SKM-1 (cell line): Measurements from ENCODE around the gene CHFR.
"Not testable (repeated sequence)": the region's sequence is repeated elsewhere in the genome, so short reads cannot be mapped to it uniquely, and the experiment has no call there.

Experiments used
- DNase-seq: peaks from one replicate; lab custom pipeline; 2025; ENCODE audit not compliant: unreplicated experiment; lab: John Stamatoyannopoulos, UW

Gene CHFR

DNA sequence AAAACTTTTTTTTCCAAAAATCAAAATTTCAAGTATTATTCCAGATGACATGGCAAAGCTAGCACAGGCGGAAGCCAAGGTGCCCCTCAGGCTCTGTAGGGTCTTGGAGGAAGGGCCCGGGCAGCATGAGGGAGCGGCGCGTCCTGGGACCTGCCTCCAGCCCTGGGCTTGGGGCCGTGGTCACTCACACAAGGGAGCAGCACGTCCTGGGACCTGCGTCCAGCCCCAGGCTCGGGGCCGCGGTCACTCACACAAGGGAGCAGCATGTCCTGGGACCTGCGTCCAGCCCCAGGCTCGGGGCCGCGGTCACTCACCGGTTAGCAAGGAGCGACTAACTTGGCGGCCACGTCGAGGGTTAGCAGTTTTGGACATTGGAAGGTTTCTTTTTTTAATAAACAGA lies 46.9 kb downstream of the CHFR start:
- DNase-seq, result no peak

DNA sequence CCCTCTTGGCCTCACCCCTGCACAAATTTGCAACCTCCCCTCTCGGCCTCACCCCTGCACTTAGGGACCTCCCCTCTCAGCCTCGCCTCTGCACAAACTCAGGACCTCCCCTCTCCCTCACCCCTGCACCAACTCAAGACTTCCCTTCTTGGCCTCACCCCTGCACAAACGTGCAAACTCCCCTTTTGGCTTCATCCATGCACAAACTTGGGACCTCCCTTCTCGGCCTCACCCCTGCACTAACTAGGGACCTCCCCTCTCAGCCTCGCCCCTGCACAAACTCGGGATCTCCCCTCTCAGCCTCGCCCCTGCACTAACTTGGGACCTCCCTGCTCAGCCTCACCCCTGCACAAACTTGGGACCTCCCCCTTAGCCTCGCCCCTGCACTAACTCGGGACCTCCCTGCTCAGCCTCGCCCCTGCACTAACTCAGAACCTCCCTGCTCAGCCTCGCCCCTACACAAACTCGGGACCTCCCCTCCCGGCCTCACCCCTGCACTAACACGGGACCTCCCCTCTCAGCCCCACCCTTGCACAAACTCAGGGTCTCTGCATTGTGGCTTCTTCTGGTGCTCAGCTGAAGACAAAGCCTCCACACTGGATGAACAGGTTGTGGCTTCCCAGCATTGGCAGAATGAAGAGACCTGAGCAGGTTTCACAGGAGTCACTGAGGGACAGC lies 47.7 kb downstream of the CHFR start:
- DNase-seq, result no peak

DNA sequence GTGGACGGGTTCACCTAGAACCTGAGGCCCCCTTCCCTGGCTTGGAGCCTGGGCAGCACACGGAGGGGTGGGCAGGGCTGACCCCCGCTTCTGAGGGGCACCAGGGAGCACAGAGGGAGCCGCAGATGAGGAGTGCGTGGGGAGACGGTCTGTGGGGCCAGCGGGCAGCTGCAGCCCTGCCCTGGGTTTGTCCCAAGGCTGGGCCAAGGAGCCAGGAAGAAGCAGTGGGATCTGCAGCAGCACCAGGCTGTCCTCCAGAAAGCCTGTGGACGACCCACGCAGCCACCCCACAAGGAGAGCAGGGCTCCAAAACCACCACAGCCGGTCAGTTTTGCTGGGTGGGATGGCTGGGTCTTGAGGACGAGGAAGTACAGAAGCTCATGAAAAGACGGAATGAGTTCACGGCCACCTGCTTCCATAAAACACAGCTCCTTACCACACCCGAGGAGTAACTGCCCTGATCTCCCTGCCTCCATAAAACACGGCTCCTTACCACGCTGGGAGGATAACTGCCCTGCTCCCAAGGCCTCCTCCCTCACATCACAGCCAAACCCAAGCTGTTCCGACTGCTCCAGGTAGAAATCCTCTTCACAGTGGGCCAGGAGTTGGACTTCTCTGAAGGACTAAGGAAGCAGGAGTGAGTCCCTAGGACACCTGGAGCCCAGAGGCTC lies 48.9 kb downstream of the CHFR start:
- DNase-seq, result no peak

DNA sequence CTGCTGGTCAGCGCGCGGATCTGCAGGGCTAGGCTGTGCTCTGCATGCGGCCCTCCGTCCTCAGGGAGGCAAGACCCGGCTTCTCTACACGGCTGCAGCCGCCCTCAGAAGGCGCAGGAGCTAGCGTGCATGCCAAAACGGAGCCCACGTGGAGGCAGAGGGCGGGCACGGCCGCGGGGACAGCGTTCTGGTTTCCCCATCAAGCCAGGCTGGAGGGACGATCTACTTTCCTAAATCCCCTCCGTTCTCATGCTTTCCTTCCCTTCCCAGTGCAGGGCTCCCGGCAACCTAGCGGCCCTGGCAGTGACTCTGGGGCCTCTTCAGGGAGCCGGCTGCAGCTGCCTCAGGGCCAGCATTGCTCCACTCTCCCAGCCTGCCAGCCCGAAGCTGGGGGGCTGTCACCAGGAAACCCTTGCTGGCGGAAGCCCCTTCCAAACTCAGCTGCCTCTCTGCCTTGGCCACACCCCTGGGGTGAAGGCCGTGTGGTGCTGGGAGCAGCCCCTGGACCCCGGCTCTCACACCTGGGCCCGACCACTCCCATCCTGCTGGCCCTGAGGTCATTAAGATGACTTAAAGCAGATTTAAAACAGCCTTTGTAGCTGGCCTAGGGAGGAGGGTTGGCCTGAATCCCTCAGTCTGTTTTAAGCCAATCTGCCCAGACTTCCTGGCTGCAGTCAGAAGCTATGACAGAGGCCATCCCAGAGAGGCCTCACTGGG lies 49.6 kb downstream of the CHFR start:
- DNase-seq, result no peak

DNA sequence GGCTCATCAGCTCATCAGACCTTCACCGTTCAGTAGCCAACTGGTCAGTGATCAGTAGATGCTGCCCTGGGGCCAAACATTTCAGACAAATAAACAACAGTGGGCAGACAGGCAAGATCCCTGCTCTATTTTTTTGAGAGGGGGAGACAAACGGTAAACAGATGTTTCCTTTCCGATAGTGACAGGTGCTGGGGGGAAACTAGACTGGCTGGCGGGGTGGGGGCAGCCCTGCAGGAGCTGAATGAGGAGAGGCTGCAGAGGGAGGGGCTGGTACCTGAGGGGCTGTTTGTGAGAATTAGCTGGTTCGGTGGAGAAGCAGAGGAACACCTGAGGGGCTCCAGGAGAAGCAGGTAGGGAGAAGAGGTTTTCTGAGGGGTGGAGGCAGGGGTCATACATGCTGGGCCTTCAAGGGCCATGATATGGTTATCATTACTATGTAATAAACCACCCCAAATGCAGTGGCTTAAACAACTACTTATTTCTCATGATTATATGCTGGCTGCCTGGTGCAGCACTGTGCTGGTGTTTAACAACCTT lies 50.5 kb downstream of the CHFR start:
- no peak for DNase-seq

DNA sequence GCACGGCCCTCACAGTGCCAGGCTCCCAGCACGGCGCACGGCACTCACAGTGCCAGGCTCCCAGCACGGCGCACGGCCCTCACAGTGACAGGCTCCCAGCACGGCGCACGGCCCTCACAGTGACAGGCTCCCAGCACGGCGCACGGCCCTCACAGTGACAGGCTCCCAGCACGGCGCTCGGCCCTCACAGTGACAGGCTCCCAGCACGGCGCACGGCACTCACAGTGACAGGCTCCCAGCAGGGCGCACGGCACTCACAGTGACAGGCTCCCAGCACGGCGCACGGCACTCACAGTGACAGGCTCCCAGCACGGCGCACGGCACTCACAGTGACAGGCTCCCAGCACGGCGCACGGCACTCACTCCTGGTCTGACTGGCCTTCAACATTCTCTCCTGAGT lies 51.2 kb downstream of the CHFR start:
- not testable (repeated sequence) for DNase-seq

DNA sequence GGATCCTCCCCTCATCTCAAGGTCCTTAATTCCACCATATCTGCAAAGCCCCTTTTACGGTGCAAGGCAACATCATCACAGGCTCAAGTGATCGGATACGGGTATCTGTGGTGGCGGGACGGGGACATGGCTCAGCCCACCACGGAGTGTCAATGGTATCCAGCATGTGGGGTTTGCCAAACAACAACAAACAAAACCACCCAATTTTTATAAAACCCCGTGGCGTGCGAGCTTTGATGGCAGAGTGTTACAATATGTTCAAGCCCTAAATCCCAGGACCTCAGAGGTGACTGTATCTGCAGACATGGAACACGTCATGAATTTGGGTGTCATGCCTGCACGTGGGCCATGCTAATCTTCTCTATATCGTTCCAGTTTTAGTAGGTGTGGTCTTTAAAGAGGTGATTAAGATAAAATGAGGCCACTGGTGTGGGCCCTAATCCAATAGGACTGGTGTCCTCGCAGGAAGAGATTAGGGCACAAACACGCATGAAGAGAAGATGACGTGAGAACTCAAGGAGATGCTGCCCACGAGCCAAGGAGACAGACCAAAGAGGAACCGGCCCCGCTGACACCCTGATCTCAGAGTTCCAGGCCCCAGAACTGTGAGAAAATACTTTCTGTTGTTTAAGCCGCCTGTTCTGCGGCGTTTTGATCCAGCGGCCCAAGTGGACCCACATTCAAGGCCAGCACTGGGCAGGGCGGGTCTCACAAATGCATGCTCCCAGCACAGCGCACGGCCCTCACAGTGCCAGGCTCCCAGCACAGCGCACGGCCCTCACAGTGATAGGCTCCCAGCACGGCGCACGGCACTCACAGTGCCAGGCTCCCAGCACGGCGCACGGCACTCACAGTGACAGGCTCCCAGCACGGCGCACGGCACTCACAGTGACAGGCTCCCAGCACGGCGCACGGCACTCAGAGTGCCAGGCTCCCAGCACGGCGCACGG lies 52.1 kb downstream of the CHFR start:
- DNase-seq, result no peak

DNA sequence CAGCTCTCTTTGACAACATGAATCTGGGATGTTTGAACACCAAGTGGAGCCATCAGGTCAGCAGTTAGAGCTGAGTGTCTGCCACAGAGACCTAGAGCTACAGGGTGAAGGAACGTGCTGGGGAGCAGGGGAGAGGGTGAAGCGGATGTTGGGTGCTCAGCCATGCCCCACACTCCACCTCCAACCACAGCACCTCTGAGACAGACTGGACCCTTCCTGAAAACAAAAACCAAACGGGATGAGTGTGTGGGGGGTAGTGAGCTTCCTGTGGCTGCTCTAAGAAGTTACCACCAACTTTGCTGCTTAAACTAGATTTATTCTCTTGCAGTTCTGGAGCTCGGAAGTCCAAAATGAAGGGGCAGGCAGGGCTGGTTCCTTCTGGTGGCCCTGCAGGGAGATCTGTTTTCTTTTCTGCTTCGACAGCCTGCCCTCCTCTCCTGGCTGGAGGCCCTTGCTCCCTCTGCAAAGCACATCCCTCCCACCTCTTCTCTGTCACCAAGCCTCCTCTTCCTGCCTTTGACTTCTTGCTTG lies 53.2 kb downstream of the CHFR start:
- no peak for DNase-seq

DNA sequence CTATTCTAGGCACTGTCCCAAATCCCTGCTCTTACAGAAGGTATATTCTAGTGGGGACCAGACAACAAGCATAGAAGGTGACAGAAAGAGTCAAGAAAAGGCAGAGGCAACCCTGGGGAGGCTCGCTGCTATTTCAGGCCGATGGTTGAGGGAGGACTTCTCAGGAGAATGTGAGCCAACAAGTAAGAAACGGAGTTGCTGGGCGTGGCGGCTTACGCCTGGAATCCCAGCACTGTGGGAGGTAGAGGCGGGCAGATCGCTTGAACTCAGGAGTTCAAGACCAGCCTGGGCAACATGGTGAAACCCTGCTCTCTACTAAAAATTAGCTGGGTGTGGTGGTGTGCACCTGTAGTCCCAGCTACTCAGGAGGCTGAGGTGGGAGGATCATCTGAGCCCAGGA lies 54.1 kb downstream of the CHFR start:
- no peak for DNase-seq

DNA sequence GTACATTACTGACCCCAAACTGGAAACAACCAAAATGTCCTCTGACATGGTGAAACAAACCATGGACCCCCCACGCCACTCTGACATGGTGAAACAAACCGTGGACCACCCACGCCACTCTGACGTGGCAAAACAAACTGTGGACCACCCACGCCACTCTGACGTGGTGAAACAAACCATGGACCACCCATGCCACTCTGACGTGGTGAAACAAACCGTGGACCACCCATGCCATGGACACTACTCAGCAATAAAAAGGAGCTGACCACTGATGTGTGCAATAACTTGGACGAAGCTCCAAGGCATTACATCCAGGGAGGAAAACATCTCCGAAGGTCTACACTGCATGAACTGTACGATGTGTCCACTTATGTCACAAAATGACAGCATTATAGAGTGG lies 55.6 kb downstream of the CHFR start:
- DNase-seq, result no peak

DNA sequence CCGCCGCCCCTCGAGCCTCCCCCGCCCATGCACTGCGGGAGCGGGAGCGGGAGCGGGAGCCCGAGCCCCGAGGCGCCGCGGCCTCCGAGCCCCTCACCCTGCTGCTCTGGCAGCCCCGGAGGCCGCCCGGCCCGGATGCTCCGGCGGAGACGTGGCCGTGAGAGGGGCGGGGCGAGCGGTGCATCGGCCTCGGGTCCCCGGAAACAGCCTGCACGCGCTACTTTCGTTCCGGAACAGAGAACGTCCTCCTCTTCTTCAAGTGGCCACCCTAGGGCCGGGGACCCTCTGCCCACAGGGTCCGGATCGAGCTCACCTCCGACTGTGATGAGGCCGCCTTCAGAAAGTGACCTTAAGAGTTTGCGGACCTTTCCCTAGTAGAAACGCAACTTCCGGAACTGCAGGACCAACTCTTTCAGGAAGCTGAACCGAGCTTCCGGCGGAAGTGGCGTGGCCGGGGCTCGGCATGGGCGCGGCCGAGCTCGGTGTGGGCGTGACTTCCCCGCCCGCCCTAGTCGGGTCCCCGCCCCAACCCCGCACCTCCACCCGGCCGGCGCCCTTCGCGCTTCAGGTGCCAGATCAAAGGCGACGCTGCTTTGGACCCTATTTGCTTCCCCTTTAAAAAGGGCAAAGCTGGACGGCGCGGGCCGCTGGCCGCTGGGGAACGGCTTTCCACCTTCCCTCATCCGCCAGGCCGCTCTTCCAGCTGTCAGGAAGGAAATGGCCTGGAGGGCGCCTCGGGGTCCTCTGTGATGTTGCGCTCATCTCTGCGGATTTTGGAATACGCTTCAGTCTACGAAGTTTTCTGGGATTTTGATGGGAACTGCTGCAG lies 58.5 kb downstream of the CHFR start, which contains the start of gene GOLGA3:
Gene GOLGA3, minus strand, starts transcription at position 164 of the 829 bp plus-strand sequence. CDS start 6,741 bp downstream, outside the sequence.
- DNase-seq, result peak; percentile 24

DNA sequence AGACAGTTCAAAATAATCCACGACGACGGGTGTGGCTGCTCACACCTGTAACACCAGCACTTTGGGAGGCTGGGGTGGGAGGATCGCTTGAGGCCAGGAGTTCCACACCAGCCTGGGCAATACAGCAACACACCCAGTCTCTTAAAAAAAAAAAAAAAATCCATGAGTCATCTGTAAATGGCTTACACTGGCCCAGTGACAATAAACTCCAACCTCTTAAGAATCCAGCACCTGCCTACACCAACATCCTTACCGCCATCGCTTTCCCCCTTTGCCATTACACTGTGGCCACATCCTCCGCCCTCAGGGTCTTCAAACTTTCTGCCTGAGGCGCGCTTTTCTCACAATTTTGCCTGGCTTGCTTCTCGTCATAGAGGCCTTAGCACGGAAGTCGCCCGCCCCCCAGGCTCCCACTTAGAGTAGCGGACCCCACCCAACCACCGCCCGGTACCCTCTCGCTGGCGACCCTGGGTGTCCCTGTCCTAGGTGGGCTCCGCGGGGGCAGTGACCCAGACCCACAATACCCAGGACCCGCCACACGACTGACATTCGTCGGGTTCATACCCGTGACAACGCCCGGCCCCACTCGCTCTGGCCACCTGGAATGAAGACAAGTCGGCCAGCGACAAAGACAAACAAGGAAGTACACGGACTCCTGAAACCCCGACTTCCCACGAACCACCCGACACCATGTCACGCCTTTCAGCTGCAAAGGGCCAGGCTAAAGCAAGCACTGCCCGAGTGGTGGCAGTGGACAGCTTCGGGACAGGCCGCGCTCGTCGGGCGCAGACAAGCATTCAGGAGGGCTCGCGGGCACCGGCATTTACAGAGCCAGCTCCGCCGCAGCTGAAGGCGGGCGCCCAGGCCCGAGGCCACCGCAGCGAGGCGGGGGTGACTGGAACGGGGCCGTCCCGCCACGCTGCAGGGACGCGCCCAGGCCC lies 59.4 kb downstream of the CHFR start:
- no peak for DNase-seq

DNA sequence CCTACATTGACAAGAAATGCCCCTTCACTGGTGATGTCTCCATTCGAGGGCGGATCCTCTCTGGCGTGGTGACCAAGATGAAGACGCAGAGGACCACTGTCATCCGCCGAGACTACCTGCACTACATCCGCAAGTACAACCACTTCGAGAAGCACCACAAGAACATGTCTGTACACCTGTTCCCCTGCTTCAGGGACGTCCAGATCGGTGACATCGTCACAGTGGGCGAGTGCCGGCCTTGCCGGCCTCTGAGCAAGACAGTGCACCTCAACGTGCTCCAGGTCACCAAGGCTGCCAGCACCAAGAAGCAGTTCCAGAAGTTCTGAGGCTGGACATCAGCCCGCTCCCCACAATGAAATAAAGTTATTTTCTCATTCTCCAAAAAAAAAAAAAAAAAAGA lies 61.5 kb downstream of the CHFR start:
- DNase-seq, result no peak

DNA sequence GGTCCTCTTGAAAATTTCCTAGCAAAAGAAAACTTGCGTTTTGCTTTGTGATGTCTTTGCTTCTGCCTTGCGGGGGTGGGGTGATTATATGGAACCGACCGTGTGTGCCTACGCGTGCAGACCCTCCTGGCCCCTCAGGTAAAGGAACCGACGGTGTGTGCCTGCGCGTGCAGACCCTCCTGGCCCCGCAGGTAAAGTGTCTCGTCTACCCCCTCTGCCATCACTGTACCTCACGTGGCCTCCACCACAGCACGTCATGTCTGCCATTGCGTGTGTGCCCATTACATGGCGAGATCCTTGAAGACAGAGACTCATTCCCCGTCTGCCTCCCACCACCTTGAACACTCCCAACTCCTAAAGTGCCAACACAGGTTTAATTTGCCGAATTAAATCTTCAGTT lies 62.3 kb downstream of the CHFR start:
- no peak for DNase-seq

DNA sequence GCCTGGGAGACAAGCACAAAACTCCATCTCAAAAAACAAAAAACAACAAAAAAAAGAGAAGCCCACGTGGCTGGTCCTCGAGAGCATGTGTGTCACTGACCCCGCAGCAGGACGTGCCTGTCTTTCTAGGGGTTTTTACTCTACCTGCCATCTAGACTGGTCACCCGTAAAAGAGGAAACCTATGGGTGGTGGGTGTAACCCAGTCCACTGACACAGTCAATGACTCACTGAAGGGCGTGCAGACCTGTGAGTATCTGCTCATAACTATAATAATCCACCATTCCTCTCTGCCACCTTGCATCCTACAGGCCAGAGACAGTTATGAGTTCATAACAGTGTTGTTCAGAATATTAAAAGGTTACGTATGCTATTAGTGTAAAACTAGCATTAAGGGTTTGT lies 63.4 kb downstream of the CHFR start:
- DNase-seq, result no peak

DNA sequence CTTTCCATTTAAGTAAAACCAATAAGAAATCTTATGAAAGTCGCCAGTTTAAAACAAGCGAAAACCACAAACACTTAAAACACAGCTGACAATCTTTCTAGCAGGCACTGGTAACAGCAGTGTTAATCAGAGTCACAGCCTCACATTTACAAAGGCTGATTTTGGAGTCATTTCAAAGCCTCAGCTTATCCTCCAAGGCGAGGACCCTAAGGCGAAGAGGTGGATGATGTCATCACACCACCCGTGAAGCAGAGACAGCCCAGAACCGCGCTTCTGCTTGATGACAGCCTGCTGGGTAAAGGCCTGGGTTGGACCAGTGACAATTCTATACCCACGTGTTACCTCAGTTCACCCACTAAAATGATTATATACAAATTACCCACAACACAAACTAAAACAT lies 68.8 kb downstream of the CHFR start:
- no peak for DNase-seq

DNA sequence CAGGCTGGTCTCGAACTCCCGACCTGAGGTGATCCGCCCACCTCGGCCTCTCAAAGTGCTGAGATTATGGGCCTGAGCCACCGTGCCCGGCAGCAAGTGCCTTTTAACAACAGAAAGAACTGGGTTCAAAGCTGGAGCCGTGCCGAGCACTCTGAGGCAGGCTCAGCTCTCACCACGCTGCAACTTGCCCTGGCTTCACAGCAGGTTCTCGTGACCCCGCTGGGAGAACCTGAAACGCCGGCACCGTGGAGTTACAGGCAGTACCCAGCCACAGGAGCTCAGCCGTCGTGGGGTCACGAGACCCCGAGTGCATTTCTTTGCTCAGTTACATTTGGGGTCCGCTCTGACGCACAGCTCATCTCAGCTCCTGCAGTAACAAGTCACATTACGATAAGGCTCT lies 73.2 kb downstream of the CHFR start:
- no peak for DNase-seq

DNA sequence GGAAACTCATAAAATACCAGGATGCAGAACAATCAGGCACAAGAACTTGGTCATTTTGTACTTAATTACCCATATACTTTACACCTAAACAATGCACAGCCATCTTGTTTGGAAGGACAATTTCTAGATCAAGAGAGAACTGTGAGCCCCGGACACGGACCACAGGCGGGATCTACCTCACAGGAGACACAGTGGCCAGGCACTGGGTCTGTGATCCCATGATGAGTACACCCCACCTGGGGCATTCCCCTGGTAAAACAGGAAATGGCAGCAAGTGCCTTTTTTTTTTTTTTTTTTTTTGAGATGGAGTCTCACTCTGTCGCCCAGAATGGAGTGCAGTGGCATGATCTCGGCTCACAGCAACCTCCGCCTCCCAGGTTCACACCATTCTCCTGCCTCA lies 74.0 kb downstream of the CHFR start:
- DNase-seq, result no peak
